GM11168 (cell line): ENCODE measurements around the gene VWA8.
"Not testable (repeated sequence)": the region's sequence is repeated elsewhere in the genome, so short reads cannot be mapped to it uniquely, and the experiment has no call there.

Experiments used
- in situ Hi-C: fragments of 300-500 bp; cut with MboI; formaldehyde crosslinking; loops from one replicate; pipeline ENCODE4 v1.12.0; 2022; ENCODE audit warnings: low sequenced_read_pairs; ENCODE audit not compliant: unreplicated experiment

Gene VWA8

DNA sequence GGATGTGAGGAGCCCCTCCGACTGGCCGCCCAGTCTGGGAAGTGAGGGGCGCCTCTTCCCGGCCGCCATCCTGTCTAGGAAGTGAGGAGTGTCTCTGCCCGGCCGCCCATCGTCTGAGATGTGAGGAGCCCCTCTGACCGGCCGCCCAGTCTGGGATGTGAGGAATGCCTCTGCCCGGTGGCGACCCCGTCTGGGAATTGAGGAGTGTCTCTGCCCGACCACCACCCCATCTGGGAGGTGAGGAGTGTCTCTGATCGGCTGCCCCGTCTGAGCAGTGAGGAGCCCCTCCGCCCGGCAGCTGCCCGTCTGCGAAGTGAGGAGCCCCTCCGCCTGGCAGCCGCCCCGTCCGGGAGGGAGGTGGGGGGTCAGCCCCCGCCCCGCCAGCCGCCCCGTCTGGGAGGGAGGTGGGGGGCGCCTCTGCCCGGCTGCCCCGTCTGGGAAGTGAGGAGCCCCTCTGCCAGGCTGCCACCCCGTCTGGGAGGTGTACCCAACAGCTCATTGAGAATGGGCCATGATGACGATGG is 389.0 kb downstream of the VWA8 start:
- in situ Hi-C loops, result not testable (repeated sequence)

DNA sequence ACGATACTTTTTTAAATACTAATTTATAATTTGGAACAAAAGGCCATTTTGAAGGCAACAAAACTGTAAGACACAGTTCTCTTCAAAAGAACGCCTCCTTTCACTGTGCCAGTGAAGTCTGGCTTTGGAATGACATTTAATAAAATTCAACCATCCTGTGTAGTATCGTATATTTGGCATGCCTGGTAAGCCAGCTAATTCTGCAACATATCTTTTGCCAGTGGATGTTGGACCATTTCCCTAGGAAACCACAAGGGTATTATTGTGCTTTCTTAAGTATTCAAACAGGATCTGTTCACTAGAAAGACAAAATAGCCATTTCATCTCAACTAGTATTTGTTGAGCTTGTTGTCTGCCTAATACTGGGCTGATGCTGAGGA is 391.9 kb downstream of the VWA8 start:
- in situ Hi-C loops, result no loop called here

DNA sequence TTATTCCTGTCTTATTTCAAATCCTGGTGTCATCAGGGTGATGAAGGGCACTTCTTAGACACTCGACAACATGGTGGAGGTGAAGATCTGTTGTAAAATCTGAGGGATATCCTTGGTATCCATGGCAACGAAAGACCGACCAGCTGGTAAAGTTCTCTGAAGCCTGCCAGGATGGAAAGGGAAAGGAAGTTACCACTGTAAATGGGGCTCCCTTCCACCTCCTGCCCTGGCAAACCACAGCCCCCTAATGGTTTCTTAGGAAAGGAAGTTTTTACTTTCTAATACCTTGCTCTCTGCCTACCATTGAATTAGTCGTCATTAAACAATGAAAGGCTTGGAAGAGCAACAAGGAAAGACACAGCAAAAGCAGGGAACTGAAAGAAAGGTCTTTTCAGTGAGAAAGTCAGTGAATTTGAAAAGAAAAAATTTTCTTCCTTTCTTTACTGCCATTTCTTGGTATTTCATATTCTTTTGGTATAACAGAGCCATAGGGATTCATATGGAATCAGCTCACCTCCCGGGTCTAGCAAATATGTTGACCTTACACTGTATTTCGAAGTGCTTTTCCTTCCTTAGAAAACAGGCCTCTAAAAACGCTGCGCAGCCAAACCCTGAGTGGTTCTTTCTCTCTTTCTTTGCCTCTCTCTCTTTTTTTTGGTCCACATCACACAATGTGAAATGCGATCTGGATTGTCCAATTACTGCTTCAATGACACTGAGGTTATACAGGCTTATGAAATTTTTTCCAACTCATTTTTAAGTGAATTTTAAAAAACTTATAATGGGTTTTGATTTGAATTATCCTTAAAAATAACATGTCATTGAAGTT is 392.6 kb downstream of the VWA8 start:
- in situ Hi-C loops, result no loop called here

DNA sequence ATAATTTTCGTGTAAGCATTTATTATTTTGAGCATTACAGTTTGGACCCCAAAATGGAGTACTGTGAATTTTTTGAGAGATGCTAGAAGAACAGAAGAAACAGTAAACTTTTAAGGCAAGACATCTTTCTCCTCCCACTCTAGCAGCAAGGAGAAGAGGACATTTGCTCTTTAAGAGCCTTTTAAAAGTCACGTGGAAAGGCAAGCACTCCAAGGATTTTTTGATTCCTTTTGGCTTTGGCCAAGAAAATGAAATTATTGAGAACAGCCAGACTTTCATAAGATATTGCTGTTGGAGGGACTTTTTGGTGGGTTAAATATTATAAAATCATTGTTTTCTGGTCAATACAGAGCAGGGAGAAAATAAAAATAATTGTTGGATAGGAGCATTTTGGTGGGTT is 393.5 kb downstream of the VWA8 start:
- in situ Hi-C loops, result no loop called here

DNA sequence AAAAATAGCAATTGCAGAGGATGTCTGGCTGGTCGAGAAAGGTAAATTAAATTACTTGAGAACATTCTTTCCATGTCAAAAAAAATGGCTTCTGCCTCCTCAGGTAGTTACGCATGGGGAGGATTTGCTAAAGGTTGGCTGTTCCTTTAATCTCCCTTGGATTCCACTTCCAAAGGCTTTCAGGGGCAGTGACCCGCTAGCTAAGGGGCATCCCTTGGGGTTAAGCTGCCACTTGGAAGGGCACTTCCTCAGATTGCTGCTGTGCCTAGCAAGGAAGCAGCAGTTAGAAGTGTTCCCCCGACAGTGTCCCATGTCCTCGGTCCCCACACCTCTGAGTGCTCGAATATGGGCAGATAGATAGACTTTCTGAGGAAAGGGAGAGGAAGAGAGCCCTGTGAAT is 395.1 kb downstream of the VWA8 start:
- in situ Hi-C loops, result no loop called here

DNA sequence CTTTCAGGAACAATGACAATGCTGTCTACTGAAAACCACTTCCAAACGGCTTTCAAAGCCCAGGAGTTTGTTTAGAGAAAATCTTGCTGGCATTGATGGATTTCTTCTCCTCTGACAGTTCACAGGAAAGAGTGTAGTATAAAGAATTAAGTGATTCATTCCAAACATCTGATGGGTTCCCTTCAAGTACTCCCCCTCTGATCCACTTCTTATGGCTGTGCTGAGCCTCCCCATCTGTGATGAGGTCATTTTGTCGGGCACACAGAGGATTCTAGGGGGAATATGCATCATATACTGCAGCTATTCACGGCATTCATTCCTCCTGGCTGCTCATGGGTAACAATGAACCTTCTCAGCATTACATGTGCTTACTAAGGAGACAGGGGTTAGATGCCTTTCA is 395.7 kb downstream of the VWA8 start:
- in situ Hi-C loops, result no loop called here

DNA sequence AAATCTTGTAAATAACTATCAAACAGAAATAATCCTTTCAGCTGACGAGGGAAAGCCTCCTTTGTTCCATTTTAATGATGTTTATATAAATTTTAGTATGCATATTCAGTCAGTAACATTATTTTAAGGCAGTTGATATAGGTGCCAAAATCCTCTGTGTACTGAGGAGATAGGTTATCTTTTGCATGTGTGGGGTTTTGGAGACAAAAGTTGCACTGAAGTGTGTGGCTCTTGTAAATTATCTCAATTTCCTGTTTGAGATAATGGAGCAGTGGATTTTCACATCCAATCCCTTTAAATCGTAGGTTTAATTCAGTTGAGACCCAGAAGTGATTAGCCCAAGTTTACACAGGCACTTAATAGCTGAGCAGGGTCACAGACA is 396.9 kb downstream of the VWA8 start:
- in situ Hi-C loops, result no loop called here

DNA sequence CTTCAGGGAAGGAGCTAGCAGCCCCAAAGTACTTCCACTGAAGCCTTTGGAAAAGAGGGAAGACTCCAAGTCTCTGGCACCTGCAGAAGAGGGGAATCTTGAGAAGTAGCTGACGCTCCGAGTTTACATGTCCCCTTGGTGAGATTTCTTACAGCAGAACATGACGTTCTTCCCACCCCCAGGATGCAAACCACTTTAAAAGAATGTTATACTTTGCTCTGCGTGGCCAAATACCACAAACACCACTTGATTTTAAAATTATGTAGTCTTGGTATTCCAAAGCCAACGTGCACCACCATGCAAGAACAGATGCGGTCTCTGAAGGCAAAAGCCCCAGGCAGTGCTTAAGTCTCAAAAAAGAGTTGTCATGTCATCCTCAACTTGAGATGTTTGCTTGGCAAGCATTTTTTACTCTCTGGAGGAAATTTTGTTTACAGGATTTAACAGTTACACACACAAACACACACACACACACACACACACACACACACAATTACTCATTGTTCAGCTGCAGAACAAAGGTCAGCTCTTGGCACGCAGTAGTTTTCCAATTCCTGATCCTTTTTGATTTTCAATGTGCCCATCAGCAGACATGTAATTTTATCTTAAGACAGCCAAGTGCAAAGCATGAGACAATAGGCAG is 397.4 kb downstream of the VWA8 start:
- in situ Hi-C loops, result no loop called here

DNA sequence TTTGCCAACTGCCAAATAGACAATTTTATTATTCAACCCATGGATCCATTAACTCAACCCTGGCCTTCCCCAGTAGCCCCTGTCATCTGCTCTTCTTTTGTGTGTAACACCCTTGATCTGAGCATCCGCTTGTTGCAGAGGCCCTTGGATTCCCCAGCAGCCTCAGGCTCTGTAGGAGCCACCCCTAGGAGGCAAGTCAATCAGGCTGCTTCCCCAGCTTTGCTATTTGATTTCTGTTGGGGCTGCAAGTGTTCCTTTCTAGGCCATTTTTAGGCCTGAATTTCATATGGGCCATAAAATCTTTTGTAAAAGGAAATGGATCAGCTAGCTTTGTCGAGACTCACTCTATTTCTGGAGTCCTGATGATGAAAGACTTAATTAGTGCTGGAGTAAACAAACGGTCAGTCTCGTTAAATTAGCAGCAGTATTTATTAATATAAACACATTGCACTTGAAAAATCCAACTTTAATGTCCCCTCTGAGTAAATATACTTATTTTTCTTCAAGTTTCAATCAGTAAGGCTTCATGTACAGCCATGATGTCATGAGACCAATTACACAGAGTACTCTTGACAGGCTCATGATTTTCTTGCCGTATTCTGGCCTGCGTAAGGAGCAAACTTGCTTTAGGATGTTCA is 398.2 kb downstream of the VWA8 start:
- in situ Hi-C loops, result no loop called here

DNA sequence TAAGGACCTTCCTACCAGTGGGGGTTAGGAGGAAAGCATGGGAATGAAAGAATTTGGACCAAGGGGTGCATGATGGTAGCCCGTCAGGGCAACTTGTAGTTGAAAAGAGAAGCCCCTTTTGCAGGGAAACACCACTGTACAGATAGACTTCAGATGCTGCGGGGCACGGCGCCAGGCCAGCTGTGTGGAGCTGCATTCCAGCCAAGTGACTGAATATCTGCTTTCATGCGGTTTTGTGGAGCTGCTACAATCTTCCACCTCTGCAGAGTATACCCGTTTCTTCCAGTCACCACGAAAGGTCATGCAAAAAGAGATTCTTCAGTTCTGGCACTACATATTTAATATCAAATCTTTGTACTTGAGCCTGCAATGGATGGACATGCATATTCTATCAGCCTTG is 398.8 kb downstream of the VWA8 start:
- in situ Hi-C loops, result no loop called here

DNA sequence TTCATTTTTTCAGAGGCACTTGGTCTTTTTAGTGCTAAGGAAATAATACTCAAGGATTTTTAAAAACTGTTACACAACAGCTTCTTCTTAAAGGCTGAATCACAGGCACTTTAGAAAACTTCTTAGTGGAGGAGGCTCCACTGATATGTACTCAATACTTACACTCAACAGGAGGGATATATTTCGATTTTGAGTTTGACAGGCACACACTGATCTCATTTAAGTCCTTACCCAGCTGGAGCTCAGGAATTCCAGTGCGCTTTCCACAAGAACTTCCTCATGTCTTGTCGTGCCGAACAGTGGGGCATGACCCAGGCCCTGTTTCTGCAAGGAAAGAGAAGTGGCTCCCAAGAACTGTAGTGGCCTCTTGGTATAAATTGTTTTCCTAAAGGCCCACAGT is 399.7 kb downstream of the VWA8 start:
- in situ Hi-C loops, result no loop called here

DNA sequence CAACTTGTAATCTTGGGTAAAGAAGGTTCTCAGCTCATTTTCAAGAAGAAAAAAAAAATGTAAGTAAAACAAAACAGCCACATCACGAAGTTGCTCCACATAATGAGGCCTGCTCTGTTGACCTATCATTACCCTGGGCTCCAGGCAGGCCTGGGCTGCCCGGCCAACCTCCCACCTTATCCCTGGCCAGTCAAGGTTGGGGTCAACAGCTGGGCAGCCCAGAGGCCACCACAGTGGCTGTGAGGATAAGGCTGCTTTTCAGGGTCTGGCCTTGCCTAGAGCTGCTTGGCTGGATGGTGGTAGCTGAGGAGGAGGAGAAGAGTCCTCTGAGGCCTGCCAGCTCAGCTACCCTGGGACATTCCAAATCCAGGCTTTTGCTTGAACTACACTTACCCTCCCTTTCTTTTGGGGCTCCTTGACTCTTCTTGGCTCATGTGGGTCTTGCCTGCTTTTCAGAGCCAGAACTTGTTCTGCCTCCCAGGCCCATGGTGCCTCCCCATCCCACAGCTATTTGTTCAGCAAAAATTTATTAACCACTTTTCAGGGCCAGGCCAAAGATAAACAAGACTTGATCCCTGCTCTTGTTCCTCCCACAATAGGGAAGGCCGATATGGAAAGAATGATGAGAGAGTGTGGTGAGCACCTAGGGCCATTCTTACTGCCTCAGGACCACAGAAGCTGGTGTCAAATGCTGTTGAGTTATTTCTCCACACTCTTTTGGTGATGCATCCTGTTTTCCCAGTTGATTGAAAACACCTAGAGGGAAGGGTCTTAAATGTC is 401.9 kb downstream of the VWA8 start:
- in situ Hi-C loops, result no loop called here

DNA sequence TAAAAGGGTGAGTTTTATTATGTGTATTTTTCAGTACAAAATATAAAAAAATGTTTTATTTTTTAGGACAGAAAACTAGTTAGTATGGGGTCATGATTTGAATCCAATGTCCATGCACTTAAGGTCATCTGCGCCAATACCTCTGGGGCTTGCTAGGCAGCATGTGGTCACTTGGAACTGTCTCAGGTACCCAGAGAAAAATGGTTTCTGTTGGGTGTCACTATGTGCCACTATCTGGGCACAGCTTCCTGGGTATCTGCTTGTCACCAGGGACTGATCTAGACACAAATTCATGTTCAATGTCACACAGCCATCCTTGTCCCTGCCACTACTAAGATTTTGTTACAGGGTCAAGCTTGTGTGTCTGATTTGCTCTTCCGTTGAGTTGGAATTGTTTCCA is 403.2 kb downstream of the VWA8 start:
- in situ Hi-C loops, result no loop called here

DNA sequence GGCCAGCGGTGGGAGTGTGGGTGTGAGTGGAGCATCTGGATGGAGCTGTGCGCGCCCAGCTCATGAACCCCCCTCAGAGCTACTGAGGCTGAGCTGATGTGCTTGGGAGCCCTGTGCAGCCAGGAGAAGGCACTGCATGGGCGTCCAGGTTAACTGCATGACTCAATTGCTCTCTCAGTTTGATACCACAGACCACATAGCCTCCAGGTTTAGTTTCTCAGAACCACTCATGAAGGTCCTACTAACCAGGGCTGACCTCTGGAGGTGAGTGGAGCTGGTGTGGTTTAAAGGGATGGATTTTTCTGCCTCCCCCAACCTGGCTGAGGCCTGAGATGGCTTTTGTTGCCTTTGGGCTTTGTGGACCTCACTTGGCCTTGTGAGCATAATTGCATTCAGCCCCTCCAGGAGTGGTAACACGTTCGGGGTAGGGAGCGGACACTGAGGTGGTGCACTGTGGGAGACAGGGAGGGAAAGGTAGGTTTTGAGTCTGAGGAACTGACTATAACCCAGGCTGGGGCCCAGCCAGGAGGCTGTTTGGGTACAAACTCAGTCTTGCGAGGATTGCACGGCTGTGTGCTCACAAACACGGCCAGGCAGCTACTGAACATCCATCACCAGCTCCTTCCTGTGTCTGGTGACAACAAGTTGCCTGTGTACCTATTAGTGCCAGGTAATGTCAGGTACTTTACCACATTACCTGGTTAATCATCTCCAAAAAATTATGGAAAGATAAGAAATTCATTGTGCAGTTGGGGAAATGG is 406.1 kb downstream of the VWA8 start:
- in situ Hi-C loops, result no loop called here

DNA sequence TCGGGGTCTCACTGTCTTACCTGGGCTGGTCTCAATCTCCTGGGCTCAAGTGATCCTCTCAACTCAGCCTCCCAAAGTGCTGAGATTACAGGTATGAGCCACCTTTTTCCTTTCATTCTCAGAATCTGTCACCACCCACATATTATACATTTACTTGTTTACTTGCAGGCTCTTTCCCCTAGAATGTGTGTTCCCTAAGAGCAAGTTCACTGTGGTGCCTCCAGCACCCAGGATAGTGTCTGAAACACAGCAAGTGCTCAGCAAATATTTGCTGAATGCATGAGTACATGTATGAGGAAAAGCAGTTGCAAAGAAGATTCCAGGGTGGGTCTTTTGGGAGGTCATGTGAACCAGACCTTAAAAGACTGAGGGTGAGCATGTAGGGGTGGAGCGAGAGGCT is 406.7 kb downstream of the VWA8 start:
- in situ Hi-C loops, result no loop called here

DNA sequence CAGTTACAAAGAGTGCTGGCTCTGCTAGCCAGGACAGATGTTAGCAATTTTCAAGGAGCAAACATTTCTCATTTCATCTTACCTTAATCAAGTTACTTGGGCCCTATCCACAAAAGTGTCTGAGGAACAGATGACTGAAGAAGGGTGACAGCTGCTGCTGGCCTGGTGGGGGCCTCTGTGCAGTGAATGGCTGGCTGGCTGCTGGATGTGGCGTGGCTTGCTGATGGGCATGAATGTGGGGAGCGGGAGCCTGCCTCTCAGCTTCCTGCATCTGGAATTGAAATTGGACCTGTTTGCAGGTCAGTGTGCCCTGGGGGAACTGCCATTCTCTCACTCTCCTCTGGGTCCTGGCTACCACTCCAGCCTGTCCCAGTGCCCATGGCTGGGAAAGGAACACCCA is 408.9 kb downstream of the VWA8 start:
- in situ Hi-C loops, result no loop called here

DNA sequence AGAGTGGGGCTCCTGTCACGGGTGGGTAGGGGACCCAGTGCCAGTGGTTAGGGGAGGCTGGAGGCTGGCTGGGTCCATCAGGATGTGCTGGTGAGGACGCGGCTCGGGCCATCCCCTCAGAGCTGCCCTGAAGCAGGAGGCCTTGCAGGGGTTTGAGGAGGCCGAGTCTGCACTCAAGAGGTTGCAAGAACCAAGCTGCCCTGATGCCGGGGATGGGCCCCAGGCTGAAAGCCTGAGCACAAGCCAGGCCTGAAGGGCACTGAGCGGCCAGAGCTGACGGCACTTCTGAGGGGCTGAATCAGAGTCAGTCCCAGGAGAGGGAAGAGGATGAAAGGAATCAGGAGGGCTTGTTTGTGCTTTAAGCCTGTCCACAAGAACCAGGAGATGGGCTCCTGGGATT is 410.6 kb downstream of the VWA8 start:
- in situ Hi-C loops, result no loop called here

DNA sequence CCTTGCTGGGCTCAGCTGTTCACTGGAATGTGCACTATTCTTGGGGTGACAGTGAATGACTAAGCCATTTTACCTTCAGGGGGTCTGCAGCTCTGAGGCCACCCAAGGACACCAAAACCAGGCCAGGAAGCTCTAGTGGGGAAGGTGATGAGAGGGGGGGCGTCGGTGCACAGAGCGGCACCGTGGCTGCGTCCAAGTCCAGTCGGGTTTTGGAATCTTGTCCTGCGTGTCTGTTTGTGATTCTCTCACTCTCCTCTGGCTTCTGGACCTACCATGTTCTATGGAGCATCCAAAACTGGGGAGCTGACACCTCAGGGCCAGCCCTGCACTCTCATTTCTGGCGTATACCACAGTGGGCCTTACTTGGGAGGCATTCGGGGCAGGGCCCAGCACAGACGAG is 411.4 kb downstream of the VWA8 start:
- in situ Hi-C loops, result no loop called here

DNA sequence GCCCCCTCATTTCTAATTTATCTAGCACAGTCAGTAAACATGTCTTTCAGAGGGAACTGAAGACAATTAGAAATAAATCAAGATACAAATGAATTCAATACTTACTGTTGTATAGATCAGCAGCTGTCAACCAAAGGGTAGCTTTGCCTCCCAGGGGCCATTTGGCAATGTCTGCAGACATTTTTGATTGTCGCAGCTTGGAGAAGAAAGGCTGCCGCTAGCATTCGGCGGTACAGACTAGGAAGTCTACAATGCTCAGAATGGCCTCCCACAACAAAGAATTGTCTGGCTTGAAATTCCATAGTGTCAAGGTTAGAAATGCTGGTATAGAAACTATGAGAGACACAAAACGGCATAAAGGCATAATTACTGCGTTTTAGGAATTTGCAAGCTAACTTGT is 412.0 kb downstream of the VWA8 start:
- in situ Hi-C loops, result no loop called here

DNA sequence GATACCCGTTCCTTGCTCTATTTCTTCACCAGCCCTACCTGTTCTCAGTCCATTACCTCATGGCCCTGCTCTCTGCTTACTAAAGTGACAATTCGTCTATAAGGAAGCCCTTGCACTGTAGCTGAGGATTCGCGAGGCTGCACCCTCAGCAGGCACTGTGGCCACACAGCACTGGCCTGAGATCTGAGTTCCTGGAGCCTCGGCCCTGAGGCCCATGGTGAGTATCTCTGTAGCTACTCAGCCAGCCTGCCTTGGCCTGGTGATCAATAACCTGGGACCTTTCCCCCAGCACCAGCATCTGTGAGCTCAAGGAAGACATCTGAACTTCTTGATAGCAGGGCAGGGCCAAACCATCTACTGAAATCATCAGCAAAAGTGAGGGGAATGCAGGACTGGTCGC is 412.9 kb downstream of the VWA8 start:
- in situ Hi-C loops, result no loop called here
